Measurements from ENCODE around the gene GALM.
A peak's percentile ranks its signal among the peaks of the same experiment; 100 is the strongest.

GALM gene

GRCh38 chr2:38631976-38632375 lies 33.9 kb upstream of the GALM start:
- H3K79me2 ChIP-seq, result no peaks in the 10 kb centered on the region
- no peak overlapping the region for H3K4me2 ChIP-seq (ENCODE audit: low read length)
- H3K27me3 ChIP-seq (ENCODE audit: control insufficient read depth, insufficient read depth, low read length), result no peaks in the 10 kb centered on the region
- no peaks in the 10 kb centered on the region for H3K36me3 ChIP-seq (ENCODE audit: control insufficient read depth, insufficient read depth, low read length)
- H3K9me3 ChIP-seq (ENCODE audit: control insufficient read depth, low read length), result no peaks in the 10 kb centered on the region
- H3K4me3 ChIP-seq (ENCODE audit: low read depth, low read length), result no peak overlapping the region
- H2AFZ ChIP-seq, result no peak overlapping the region
- H3K4me1 ChIP-seq, result peaks cover 11% of the 10 kb centered on the region
- no peak overlapping the region for H3K27ac ChIP-seq
- no peak overlapping the region for H3K9ac ChIP-seq
- no peak for TF ChIP-seq CTCF (IDR thresholded peaks at IDR 0.05)

GRCh38 chr2:38632980-38633379 lies 32.9 kb upstream of the GALM start:
- no peak for TF ChIP-seq CTCF (IDR thresholded peaks at IDR 0.05)
- Histone ChIP-seq H3K9ac (no peak overlapping the region), H3K9me3 (ENCODE audit: control insufficient read depth, low read length) (no peaks in the 10 kb centered on the region), H3K4me2 (ENCODE audit: low read length) (no peak overlapping the region), H3K79me2 (no peaks in the 10 kb centered on the region), H3K27me3 (ENCODE audit: control insufficient read depth, insufficient read depth, low read length) (no peaks in the 10 kb centered on the region), H3K27ac (no peak overlapping the region), H3K4me1 (peaks cover 11% of the 10 kb centered on the region), H3K4me3 (ENCODE audit: low read depth, low read length) (no peak overlapping the region), H3K36me3 (ENCODE audit: control insufficient read depth, insufficient read depth, low read length) (no peaks in the 10 kb centered on the region), H2AFZ (no peak overlapping the region)

GRCh38 chr2:38633895-38634294 lies 32.0 kb upstream of the GALM start:
- H3K9me3 ChIP-seq (ENCODE audit: control insufficient read depth, low read length), result no peaks in the 10 kb centered on the region
- H2AFZ ChIP-seq, result peak overlapping the region; percentile 30
- H3K79me2 ChIP-seq, result no peaks in the 10 kb centered on the region
- no peak overlapping the region for H3K9ac ChIP-seq
- no peak for TF ChIP-seq CTCF (IDR thresholded peaks at IDR 0.05)
- H3K4me3 ChIP-seq (ENCODE audit: low read depth, low read length), result peak overlapping the region; percentile 0
- no peaks in the 10 kb centered on the region for H3K27me3 ChIP-seq (ENCODE audit: control insufficient read depth, insufficient read depth, low read length)
- peak overlapping the region; percentile 52 for H3K4me2 ChIP-seq (ENCODE audit: low read length)
- no peaks in the 10 kb centered on the region for H3K36me3 ChIP-seq (ENCODE audit: control insufficient read depth, insufficient read depth, low read length)
- peak overlapping the region; percentile 51 for H3K27ac ChIP-seq
- H3K4me1 ChIP-seq, result peaks cover 11% of the 10 kb centered on the region

- Histone ChIP-seq H3K27ac (peak overlapping the region; percentile 51), H3K79me2 (no peaks in the 10 kb centered on the region), H2AFZ (peak overlapping the region; percentile 2), H3K4me3 (ENCODE audit: low read depth, low read length) (peak overlapping the region; percentile 29), H3K27me3 (ENCODE audit: control insufficient read depth, insufficient read depth, low read length) (no peaks in the 10 kb centered on the region), H3K4me1 (peaks cover 11% of the 10 kb centered on the region), H3K9ac (no peak overlapping the region), H3K4me2 (ENCODE audit: low read length) (peak overlapping the region; percentile 52), H3K36me3 (ENCODE audit: control insufficient read depth, insufficient read depth, low read length) (no peaks in the 10 kb centered on the region), H3K9me3 (ENCODE audit: control insufficient read depth, low read length) (no peaks in the 10 kb centered on the region)
- no peak for TF ChIP-seq CTCF (IDR thresholded peaks at IDR 0.05)
Measured at GRCh38 chr2:38634684-38635083, 31.2 kb upstream of the GALM start.

GRCh38 chr2:38635139-38635538 lies 30.8 kb upstream of the GALM start:
- no peaks in the 10 kb centered on the region for H3K79me2 ChIP-seq
- H2AFZ ChIP-seq, result peak overlapping the region; percentile 19
- H3K4me1 ChIP-seq, result peaks cover 11% of the 10 kb centered on the region

More at GRCh38 chr2:38635139-38635538, 30.8 kb upstream of the GALM start:
- Histone ChIP-seq H3K4me2 (ENCODE audit: low read length) (peak overlapping the region; percentile 52), H3K27ac (peak overlapping the region; percentile 51), H3K36me3 (ENCODE audit: control insufficient read depth, insufficient read depth, low read length) (no peaks in the 10 kb centered on the region), H3K9me3 (ENCODE audit: control insufficient read depth, low read length) (no peaks in the 10 kb centered on the region), H3K27me3 (ENCODE audit: control insufficient read depth, insufficient read depth, low read length) (no peaks in the 10 kb centered on the region), H3K4me3 (ENCODE audit: low read depth, low read length) (peak overlapping the region; percentile 29), H3K9ac (no peak overlapping the region)
- TF ChIP-seq CTCF (IDR thresholded peaks at IDR 0.05), result no peak

All from parathyroid adenoma (tissue), 2 donors.